Heart left ventricle (tissue), 13 donors: ENCODE data around the gene C2CD4C.

Experiments
- POLR2A ChIP-seq, 2 donors: fragments of 450-650 bp; IDR thresholded peaks; one replicate each; pipeline ENCODE4 v1.6.1; 2017; ENCODE audit warnings: antibody characterized with exemption in 2 of 2, mild to moderate bottlenecking in 2 of 2, moderate library complexity in 2 of 2
- TF ChIP-seq, protein P1 (sequence below), 12 donors: fragments of 200-600 bp; sonication (generic) in 4 of 12; IDR thresholded peaks; one replicate each; pipeline versions ENCODE4 v1.5.0 to v1.8.0; 2018 to 2022; ENCODE audit warnings: antibody characterized with exemption in 12 of 12, mild to moderate bottlenecking in 5 of 12
- donor health status: ischemic (EF 13 %, LVEDD 7.1; RV severe dilation, severe dysfunction).
- donor health status: DM: no; HTN: yes; CAD: no.
- donor health status: DM: no; HTN: no; CAD: no.
- donor health status: ischemic (EF 25% LVEDD 6.9; RV normal size, moderate dysfunction).
- donor health status: ischemic (EF 25% LVEDD 5.7; RV mildly dilated, moderate dysfunction).
- donor health status: ischemic (EF 35%, LVEDD 5.7; RV mildly dilated, moderate dysfunction).
- donor health status: nonischemic (EF 11% LVEDD 7.7; RV severe dilation, severe dysfunction).
- donor health status: DM: yes; HTN: yes; CAD: no.
- donor health status: PGD.
- donor health status: ischemic (EF 29% LVEDD 5.4; RV normal size, mild dysfunction).
- donor health status: nonischemic (EF 23%, LVEDD 6.1; RV moderate dilation, normal function).

DNA sequence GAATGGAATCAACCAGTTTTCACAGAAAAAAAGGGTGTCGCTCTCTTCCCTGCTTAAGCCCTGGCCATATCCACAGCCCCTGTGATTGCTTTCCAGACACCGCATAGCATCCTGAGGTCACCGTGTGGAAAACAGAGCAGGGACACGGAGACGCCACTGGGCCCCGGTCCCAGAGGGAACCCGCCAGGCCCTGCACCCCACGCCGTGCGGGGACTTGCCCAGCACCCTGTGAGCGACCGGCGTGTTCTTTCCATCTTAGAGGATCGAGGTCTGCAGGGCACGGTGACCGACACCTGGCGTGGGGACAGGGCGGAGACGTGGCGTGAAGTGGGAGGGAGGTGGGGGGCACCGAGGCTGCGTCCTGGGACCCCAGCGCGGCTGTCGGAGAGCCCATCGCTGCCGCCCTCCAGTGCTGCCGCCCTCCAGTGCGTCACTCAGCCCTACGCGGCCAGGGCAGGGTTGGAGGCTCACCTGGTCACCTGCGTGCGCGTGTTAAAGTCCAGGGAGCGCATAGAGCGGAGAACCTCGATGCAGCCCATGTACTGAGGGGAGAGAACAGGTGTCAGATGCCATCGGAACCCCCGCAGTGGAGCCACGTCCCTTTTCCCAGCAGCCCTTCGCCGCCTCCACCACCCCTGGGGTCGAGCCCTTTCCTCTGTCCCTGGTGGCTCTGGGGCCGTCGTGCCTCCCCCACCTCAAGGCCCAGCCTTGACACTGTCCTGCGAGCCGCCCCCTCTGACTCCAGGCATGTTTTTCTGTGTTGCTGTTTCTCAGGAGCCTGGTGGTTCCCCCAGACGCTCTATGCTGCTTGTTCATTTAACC is 31.7 kb upstream of the C2CD4C start:
- TF ChIP-seq, protein P1, sequence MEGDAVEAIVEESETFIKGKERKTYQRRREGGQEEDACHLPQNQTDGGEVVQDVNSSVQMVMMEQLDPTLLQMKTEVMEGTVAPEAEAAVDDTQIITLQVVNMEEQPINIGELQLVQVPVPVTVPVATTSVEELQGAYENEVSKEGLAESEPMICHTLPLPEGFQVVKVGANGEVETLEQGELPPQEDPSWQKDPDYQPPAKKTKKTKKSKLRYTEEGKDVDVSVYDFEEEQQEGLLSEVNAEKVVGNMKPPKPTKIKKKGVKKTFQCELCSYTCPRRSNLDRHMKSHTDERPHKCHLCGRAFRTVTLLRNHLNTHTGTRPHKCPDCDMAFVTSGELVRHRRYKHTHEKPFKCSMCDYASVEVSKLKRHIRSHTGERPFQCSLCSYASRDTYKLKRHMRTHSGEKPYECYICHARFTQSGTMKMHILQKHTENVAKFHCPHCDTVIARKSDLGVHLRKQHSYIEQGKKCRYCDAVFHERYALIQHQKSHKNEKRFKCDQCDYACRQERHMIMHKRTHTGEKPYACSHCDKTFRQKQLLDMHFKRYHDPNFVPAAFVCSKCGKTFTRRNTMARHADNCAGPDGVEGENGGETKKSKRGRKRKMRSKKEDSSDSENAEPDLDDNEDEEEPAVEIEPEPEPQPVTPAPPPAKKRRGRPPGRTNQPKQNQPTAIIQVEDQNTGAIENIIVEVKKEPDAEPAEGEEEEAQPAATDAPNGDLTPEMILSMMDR (IDR thresholded peaks at IDR 0.05), result no peak
- TF ChIP-seq POLR2A (IDR thresholded peaks at IDR 0.05), result no peak
